Measurements from ENCODE around the gene FGF23. TPM values are rescaled to one million over a fixed set of nuclear protein-coding genes. Genes with fewer than 3 reads are reported as not detected.

Gene FGF23
- total and polyA plus RNA-seq, 5 experiments from 2014 or later, result not detected

GRCh38 chr12:4325966-4326365 is 53.5 kb downstream of the FGF23 start:
- Mint-ChIP-seq H3K27ac (no peak overlapping the region), H3K36me3 (peaks cover 0 to 14% (median 6%) of the 10 kb centered on the region in 3 donors), H3K9me3 (no peaks in the 10 kb centered on the region), H3K4me3 (no peak overlapping the region), H3K27me3 (peaks cover 0 to 2% (median 0%) of the 10 kb centered on the region in 5 donors), H3K4me1 (peaks cover 17 to 46% (median 43%) of the 10 kb centered on the region in 4 donors)
- POLR2A ChIA-PET, result interaction anchor here (0.6 to 1.3 kb wide), 4 partner anchors 32 to 521 kb away, joined by 3 to 5 read pairs (median 4); no protein-coding TSS in a partner anchor
- ATAC-seq (no peak), DNase-seq (no peak)

GRCh38 chr12:4324366-4324765 is 55.1 kb downstream of the FGF23 start:
- POLR2A ChIA-PET, result interaction anchor here (0.7 kb wide), 1 partner anchor 186 kb away, joined by 5 read pairs; no protein-coding TSS in a partner anchor
- peaks cover 0 to 2% (median 0%) of the 10 kb centered on the region in 5 donors for H3K27me3 Mint-ChIP-seq
- H3K4me3 Mint-ChIP-seq, result peak overlapping the region in 1 of 10 donors; percentile 34
- no peak overlapping the region for H3K27ac Mint-ChIP-seq
- peaks cover 0 to 7% (median 6%) of the 10 kb centered on the region in 3 donors for H3K36me3 Mint-ChIP-seq
- DNase-seq (no peak), ATAC-seq (no peak)
- no peaks in the 10 kb centered on the region for H3K9me3 Mint-ChIP-seq
- peaks cover 20 to 51% (median 47%) of the 10 kb centered on the region in 4 donors for H3K4me1 Mint-ChIP-seq

GRCh38 chr12:4323396-4323795 is 56.1 kb downstream of the FGF23 start:
- ATAC-seq, result no peak
- peaks cover 0 to 2% (median 0%) of the 10 kb centered on the region in 5 donors for H3K27me3 Mint-ChIP-seq
- peaks cover 20 to 50% (median 43%) of the 10 kb centered on the region in 4 donors for H3K4me1 Mint-ChIP-seq
- no peak for DNase-seq
- peaks cover 0 to 7% (median 6%) of the 10 kb centered on the region in 3 donors for H3K36me3 Mint-ChIP-seq
- no peaks in the 10 kb centered on the region for H3K9me3 Mint-ChIP-seq
- POLR2A ChIA-PET, result interaction anchor here (0.7 kb wide), 1 partner anchor 185 kb away, joined by 5 read pairs; no protein-coding TSS in a partner anchor
- peak overlapping the region in 5 of 10 donors; percentile 13 to 66 (median 62) for H3K27ac Mint-ChIP-seq
- H3K4me3 Mint-ChIP-seq, result peak overlapping the region in 7 of 10 donors; percentile 30 to 69 (median 50)

- Mint-ChIP-seq H3K9me3 (no peaks in the 10 kb centered on the region), H3K4me1 (peaks cover 20 to 50% (median 43%) of the 10 kb centered on the region in 4 donors), H3K27ac (peak overlapping the region in 9 of 10 donors; percentile 11 to 91 (median 72)), H3K27me3 (peaks cover 0 to 2% (median 0%) of the 10 kb centered on the region in 5 donors), H3K36me3 (peaks cover 0 to 7% (median 6%) of the 10 kb centered on the region in 3 donors), H3K4me3 (peak overlapping the region in 9 of 10 donors; percentile 8 to 92 (median 69))
- ATAC-seq, result no peak
- POLR2A ChIA-PET, result no interaction called here
- no peak for DNase-seq
Measured at GRCh38 chr12:4322726-4323125, 56.8 kb downstream of the FGF23 start.

DNA sequence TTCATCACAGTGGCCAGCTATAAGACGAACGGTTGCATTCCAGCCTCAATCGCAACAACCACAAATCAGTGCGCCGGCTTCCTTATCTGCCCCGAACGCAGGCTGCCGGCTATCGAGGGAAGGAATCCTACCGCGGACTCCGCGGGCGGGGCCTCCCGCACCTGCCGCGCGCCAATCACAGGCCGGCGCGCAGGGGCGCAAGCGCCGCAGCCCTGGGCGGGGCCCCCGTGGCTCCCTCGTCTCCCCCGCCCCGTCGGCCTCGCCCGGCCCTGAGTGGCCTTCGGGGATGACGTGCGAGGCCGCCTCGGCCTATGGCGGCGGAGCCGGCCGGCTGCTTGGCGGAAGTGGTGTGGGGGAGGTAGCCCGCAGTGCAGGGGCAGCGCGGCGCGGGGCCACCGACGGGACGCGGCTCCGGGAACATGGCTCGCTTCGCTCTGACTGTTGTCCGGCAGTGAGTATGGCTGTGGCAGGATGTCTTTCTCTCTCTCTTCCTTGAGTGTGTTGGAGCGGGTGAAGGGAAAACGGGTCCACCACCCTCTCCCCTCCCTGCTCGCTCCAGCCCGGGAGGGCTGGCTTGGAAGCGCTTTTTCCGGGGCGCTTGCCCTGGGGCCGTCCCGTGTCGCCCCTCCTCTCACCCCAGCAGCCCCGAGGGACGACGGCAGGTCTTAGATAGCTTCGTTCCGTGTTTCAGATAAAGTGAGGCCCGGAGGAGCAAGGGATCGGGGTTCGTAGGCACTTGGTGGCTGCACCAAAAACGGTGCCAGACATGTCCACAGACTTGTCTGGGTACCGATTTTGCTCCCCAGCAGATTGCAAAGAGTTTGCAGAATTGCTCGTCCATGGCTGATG is 58.4 kb downstream of the FGF23 start, which contains the start of gene TIGAR:
Gene TIGAR (plus strand): TSS at position 361 of the 849 bp plus-strand sequence. CDS start 59 bp downstream, at position 420.
- DNase-seq (peak; percentile 86 to 93 (median 90)), ATAC-seq (peak; percentile 94)
- Mint-ChIP-seq H3K4me3 (peak within 1 kb of the TSS; percentile 90 to 97 (median 94)), H3K36me3 (peaks cover 0 to 7% (median 6%) of the 10 kb centered on the region in 3 donors), H3K9me3 (no peaks in the 10 kb centered on the region), H3K27me3 (peaks cover 0 to 2% (median 0%) of the 10 kb centered on the region in 5 donors), H3K4me1 (peaks cover 20 to 42% (median 41%) of the 10 kb centered on the region in 4 donors), H3K27ac (peak within 1 kb of the TSS; percentile 90 to 97 (median 94))
- POLR2A ChIA-PET, result interaction anchor here (1.0 to 1.9 kb wide), 6 partner anchors 12 to 568 kb away, joined by 3 to 8 read pairs (median 4); partner anchors contain the start of gene CRACR2A

DNA sequence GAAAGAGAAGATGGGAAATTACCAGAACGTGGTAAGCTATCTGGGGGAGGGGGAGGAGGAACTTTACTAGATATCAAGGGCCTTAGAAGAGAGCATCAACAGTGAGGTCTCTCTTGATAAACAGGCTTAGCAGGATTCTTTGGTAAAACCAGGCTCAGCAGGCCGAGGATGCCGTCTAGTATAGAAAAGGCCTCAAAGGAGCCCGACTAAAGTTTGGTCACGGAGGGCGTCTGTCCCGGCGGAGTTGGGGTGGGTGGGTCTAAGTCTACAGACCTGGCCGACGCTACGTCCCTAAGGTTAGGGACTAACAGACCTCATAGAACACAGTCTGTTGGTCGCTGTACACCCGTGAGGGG is 59.0 kb downstream of the FGF23 start:
- H3K4me3 Mint-ChIP-seq, result peak overlapping the region; percentile 90 to 97 (median 94)
- H3K36me3 Mint-ChIP-seq, result peaks cover 0 to 6% (median 4%) of the 10 kb centered on the region in 3 donors
- peak overlapping the region; percentile 89 to 97 (median 92) for H3K27ac Mint-ChIP-seq
- DNase-seq (peak in 1 of 10 donors; percentile 8), ATAC-seq (peak; percentile 23 to 42)
- peaks cover 20 to 42% (median 37%) of the 10 kb centered on the region in 4 donors for H3K4me1 Mint-ChIP-seq
- H3K27me3 Mint-ChIP-seq, result peaks cover 0 to 2% (median 0%) of the 10 kb centered on the region in 5 donors
- no peaks in the 10 kb centered on the region for H3K9me3 Mint-ChIP-seq
- POLR2A ChIA-PET, result interaction anchor here (1.3 to 1.9 kb wide), 3 partner anchors 12 to 49 kb away, joined by 4 to 8 read pairs (median 6); no protein-coding TSS in a partner anchor

Other genes with a start within 250 kb of the FGF23 start
- gene CCND2, start 106.0 kb downstream of the FGF23 start, total RNA-seq, result 10 to 100 TPM; 89.3 to 93.3 TPM
- gene CCND2, start 106.0 kb downstream of the FGF23 start, polyA plus RNA-seq, result 10 to 100 TPM; 69.3 to 94.1 (median 84.9) TPM
- gene TIGAR, start 58.5 kb downstream of the FGF23 start, total RNA-seq, result 10 to 100 TPM; 10.6 to 14.0 TPM
- gene TIGAR, start 58.5 kb downstream of the FGF23 start, polyA plus RNA-seq, result 1 to 10 TPM; 2.1 to 4.2 (median 2.5) TPM
- not detected for gene FGF6, start 66.1 kb upstream of the FGF23 start, total RNA-seq
- gene FGF6, start 66.1 kb upstream of the FGF23 start, polyA plus RNA-seq, result not detected
- gene RAD51AP1, start 159.2 kb upstream of the FGF23 start, total RNA-seq, result 1 to 10 TPM; 1.3 to 1.6 TPM
- 1 to 10 TPM in 2 of 3 donors, under 1 TPM in 1; 0.74 to 2.0 (median 1.7) TPM for gene RAD51AP1, start 159.2 kb upstream of the FGF23 start, polyA plus RNA-seq
- 10 to 100 TPM; 20.6 to 22.2 TPM for gene DYRK4, start 182.5 kb upstream of the FGF23 start, total RNA-seq
- 10 to 100 TPM; 28.8 to 42.5 (median 41.7) TPM for gene DYRK4, start 182.5 kb upstream of the FGF23 start, polyA plus RNA-seq

Data from naive thymus-derived CD8-positive, alpha-beta T cell (primary cell).